Glomerular endothelial cell (primary cell): ENCODE results near the gene VDAC2. TPM values are rescaled to one million over a fixed set of nuclear protein-coding genes. Genes with fewer than 3 reads are reported as not detected.

Source experiments
- DNase-seq: peaks from one replicate; pipeline ENCODE4 v3.0.0-alpha.2; 2011; ENCODE audit warnings: low read depth, low spot score; ENCODE audit errors: extremely low read depth
- total RNA-seq: library from RNA; depleted of rRNA; stranded (reverse); fragments of >200 nt; gene quantifications from 2 replicates; pipeline ENCODE4 v1.2.3, GENCODE V29; 2015

The VDAC2 gene
- total RNA-seq, 1 donor from 2014 or later, result 143 TPM

- no peak for DNase-seq
Measured at GRCh38 chr10:75228834-75229233, 18.2 kb downstream of the VDAC2 start.

GRCh38 chr10:75229971-75230370, 19.4 kb downstream of the VDAC2 start:
- no peak for DNase-seq

DNA sequence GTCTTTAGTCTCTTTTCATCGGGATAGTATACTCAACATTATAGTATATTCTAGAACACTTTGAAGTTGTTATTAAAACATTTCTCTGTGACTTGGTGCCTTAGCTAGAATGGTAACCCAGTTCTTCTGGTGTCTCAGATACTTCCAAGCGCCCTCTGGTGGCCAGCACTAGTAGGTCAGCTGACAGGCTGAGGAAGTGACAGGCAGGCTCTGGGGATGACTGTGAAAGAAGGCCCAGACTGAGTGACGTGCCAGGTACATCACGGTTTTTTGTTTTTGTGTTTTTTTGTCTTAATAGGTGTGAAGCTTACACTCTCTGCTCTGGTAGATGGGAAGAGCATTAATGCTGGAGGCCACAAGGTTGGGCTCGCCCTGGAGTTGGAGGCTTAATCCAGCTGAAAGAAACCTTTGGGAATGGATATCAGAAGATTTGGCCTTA, 20.0 kb downstream of the VDAC2 start:
- no peak for DNase-seq

DNA sequence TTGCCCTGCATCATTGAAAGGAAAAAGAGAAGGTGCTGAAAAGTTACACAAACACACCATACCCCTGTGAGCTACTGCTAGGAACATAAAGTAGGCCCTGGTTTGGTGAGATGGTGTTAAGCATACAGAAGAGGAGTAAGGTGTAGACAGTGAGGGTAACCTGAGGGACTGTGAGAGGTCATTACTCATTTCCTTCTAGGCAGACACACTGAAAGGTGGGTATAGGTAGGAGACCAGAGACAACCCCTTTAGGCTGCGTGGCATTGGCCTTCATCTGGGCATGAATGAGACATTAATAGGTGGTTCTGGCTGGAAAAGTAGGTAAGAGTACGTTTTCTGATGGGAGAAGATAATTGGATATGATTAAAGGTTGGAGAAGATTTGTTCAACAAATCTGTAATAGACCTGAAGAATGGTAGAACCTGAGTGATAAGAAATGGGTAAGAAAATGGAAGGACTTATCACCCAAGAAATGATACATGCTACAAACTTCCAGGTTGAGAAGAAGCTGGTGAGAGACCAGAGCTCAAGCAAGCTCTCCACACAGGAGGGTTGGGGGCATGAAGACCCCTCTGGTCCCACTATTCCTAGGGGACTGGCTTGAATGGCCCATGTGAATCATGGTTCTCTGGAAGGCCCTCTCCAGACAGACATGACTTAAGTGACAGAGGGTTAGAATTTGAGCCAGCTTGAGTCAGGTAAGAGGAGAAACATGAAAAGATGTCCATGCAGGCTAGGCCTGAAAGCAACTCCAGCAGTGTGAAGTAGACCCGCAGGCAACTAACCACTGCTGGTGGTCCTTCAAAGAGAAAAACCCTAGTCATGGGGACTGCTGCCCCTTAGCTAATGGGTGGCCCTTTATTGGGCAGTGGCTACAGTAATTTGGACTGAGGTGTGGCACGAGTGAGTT, 21.3 kb downstream of the VDAC2 start:
- DNase-seq, result no peak

GRCh38 chr10:75233444-75234016, 22.9 kb downstream of the VDAC2 start:
- DNase-seq, result no peak

GRCh38 chr10:75234017-75234682, 23.6 kb downstream of the VDAC2 start:
- no peak for DNase-seq

- no peak for DNase-seq
Measured at GRCh38 chr10:75234683-75235374, 24.2 kb downstream of the VDAC2 start.

DNA sequence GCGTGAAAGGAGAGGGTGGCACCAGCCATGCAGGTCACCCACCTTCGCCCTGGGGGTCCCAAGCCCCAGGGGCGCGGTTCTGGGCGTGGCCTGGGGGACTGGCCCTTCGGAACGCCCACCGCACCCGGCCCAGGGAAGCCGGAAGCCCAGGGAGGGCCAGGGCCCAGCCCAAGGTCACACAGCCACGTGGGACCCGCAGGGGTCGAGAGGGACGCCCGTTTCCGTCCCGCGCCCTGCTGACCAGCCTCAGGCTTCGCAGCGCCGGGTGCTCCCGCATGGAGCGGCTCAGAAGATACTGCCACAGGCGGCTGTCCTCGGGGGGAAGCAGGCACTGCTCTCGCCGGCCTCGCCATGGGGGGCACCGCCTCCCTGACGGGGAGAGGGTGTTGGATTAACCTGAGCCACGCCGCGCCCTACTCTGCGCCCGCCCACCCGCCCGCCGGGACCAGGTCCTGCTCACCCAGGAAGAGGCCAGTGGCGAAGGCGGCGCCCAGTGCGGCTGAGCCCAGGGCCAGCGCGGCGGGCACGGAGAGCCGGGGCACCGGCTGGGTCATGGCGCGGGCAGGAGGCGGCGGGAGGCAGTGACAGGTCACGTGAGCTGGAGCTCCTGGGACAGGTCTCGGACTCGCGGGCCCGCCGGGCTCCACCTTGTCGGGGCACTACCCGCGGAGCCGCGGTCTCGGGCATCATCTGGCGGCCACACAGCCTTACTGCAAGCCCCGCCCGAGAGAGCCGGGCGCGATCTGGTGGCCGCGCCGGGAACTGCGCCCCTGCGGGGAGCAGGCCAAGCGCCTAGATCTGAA, 25.0 kb downstream of the VDAC2 start, which contains the start of gene COMTD1:
COMTD1 (minus strand) TSS at position 583 of the 803 bp plus-strand sequence; CDS start at position 554, 29 bp downstream.
- DNase-seq, result no peak

GRCh38 chr10:75236178-75236825, 25.7 kb downstream of the VDAC2 start:
- DNase-seq, result no peak

GRCh38 chr10:75238182-75239095, 27.8 kb downstream of the VDAC2 start:
- DNase-seq, result no peak

- DNase-seq, result no peak
Measured at GRCh38 chr10:75239096-75239790, 28.6 kb downstream of the VDAC2 start.

GRCh38 chr10:75240329-75241076, 29.9 kb downstream of the VDAC2 start:
- no peak for DNase-seq

DNA sequence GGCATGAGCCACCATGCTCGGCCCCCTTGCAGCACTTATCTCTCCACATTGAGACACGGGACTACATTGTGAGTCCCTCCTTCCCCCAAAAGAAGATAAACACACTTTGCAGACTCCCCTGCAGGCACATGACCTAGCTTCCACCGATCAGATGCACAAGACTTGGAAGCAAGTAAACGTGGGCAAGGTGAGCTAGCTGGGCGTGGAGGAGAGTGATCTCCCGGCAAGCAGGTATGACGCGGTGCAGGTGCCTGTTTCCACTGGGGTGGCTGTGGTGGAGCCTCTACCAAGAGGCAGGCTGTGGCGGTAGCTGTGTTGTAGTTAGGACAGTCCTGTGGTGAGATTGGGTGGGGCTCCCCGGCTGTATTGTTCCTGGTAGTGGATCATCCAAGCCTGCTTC, 32.8 kb downstream of the VDAC2 start:
- DNase-seq, result no peak

DNA sequence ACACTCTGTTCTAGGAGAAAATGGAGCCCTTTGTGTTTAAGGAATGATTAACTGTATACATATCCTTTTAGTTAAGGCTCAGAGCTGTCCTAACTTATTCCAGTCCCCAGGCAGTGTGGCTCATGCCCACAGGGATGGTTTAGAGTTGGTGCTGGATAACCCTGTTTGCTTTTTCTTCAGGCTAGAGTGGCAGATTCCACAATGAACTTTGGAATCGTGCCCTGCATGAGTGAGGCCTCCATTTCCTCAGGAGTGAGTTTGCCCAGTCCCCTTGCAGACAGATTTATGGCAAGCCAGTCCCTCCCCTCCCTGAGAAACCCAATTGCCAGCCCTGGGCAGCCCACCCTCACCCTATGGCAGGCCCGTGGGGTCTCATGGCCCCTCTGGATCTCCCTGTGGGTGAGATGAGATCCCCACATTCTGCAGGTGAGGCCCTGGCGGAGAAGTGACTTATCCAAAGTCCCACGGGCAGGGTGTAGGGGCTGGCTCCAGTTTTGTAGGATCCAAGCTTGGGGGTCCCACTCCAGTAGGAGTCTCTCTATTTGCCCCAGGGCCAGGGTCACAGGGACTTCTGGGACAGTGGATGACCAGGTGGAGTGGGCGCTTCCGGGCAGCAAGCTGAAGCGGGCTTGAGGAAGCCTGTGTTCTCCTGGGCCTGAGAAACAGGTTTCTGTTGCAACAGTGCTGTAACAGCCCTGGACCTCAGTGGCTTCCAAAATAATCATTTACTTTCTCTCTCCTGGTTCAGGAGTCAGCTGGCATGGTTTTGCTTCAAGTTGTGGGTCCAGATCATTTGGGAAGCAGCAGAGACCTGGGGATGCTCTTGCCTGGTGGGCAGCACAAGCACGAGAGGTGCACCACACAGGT, 34.1 kb downstream of the VDAC2 start:
- no peak for DNase-seq

GRCh38 chr10:75245354-75246250, 35.0 kb downstream of the VDAC2 start:
- no peak for DNase-seq
